WTC11 (cell line): ENCODE measurements around the gene ZNF678. TPM values are rescaled to one million over a fixed set of nuclear protein-coding genes. Genes with fewer than 3 reads are reported as not detected.

Experiments used
- ATAC-seq: fragments of 200-7000 bp; cut with Tn5 transposase; 2 replicates; pipeline ENCODE4 v1.10.0; 2021; ENCODE audit warnings: mild to moderate bottlenecking, moderate library complexity
- CTCF ChIA-PET: fragments of 300-600 bp; sonication (Branson Sonifier 250); formaldehyde crosslinking; loops from one replicate; lab custom pipeline; 2021; ENCODE audit warnings: antibody characterized with exemption; lab: Charles Lee
- POLR2A ChIA-PET: fragments of 350-600 bp; sonication (Branson Sonifier 250); formaldehyde crosslinking; loops from one replicate; lab custom pipeline; 2021; ENCODE audit warnings: antibody characterized with exemption; lab: Charles Lee
- DNase-seq: peaks from one replicate; pipeline ENCODE4 v3.0.0; 2021; ENCODE audit warnings: low spot score
- H3K27ac Mint-ChIP-seq: 2 replicates; pipeline ENCODE4 v1.8.0; 2021; ENCODE audit warnings: mixed read lengths
- H3K27me3 Mint-ChIP-seq: 2 replicates; pipeline ENCODE4 v1.8.0; 2021; ENCODE audit warnings: low read depth, mild to moderate bottlenecking, moderate library complexity, mixed read lengths
- H3K36me3 Mint-ChIP-seq: 2 replicates; pipeline ENCODE4 v1.8.0; 2021; ENCODE audit warnings: mixed read lengths
- H3K4me1 Mint-ChIP-seq: 2 replicates; pipeline ENCODE4 v1.8.0; 2022; ENCODE audit warnings: mixed read lengths
- H3K4me3 Mint-ChIP-seq: 2 replicates; pipeline ENCODE4 v1.8.0; 2021; ENCODE audit warnings: mild to moderate bottlenecking, moderate library complexity, mixed read lengths
- H3K9me3 Mint-ChIP-seq: 2 replicates; pipeline ENCODE4 v1.8.0; 2021; ENCODE audit warnings: mixed read lengths
- AFF4 ChIP-seq: sonication (generic); formaldehyde crosslinking; IDR thresholded peaks from 2 replicates; pipeline ENCODE4 v1.8.1; 2023; ENCODE audit warnings: mild to moderate bottlenecking, missing genetic modification reagents, borderline replicate concordance
- CREB1 ChIP-seq: sonication (generic); formaldehyde crosslinking; IDR thresholded peaks from 2 replicates; pipeline ENCODE4 v1.8.0; 2023; ENCODE audit warnings: mild to moderate bottlenecking, missing genetic modification reagents
- E2F5 ChIP-seq: sonication (generic); formaldehyde crosslinking; IDR thresholded peaks from 2 replicates; pipeline ENCODE4 v1.8.1; 2022; ENCODE audit warnings: mild to moderate bottlenecking, moderate library complexity, missing genetic modification reagents
- ELF4 ChIP-seq: sonication (generic); formaldehyde crosslinking; IDR thresholded peaks from 2 replicates; pipeline ENCODE4 v1.8.1; 2022; ENCODE audit warnings: low read depth, mild to moderate bottlenecking, moderate library complexity, missing genetic modification reagents
- FOXJ3 ChIP-seq: sonication (generic); formaldehyde crosslinking; IDR thresholded peaks from 2 replicates; pipeline ENCODE4 v1.9.0; 2021; ENCODE audit warnings: missing genetic modification reagents, mild to moderate bottlenecking, borderline replicate concordance
- IRF2 ChIP-seq: sonication (generic); formaldehyde crosslinking; IDR thresholded peaks from 2 replicates; pipeline ENCODE4 v1.8.0; 2022; ENCODE audit warnings: low read depth, missing genetic modification reagents, borderline replicate concordance
- JAZF1 ChIP-seq: fragments of 250-450 bp; sonication (Bioruptor Pico); IDR thresholded peaks from 2 replicates; pipeline ENCODE4 v1.9.0; 2021; ENCODE audit warnings: moderate library complexity, mild to moderate bottlenecking, inconsistent platforms
- JUN ChIP-seq: sonication (generic); formaldehyde crosslinking; IDR thresholded peaks from 2 replicates; pipeline ENCODE4 v1.8.0; 2023; ENCODE audit warnings: mild to moderate bottlenecking, missing genetic modification reagents
- PRDM15 ChIP-seq: sonication (generic); formaldehyde crosslinking; IDR thresholded peaks from 2 replicates; pipeline ENCODE4 v1.8.0; 2022; ENCODE audit warnings: missing genetic modification reagents
- TEAD1 ChIP-seq: sonication (generic); formaldehyde crosslinking; IDR thresholded peaks from 2 replicates; pipeline ENCODE4 v1.8.0; 2022; ENCODE audit warnings: mild to moderate bottlenecking, missing genetic modification reagents
- TEAD4 ChIP-seq: sonication (generic); formaldehyde crosslinking; IDR thresholded peaks from 2 replicates; pipeline ENCODE4 v1.8.0; 2022; ENCODE audit warnings: mild to moderate bottlenecking, missing genetic modification reagents
- USF2 ChIP-seq: sonication (generic); formaldehyde crosslinking; IDR thresholded peaks from 2 replicates; pipeline ENCODE4 v1.8.1; 2023; ENCODE audit warnings: mild to moderate bottlenecking, missing genetic modification reagents, moderate library complexity
- ZNF138 ChIP-seq: sonication (generic); formaldehyde crosslinking; conservative IDR thresholded peaks from 2 replicates; pipeline ENCODE4 v1.8.1; 2022; ENCODE audit warnings: mild to moderate bottlenecking, moderate library complexity, missing genetic modification reagents
- total RNA-seq: library from RNA; stranded (reverse); gene quantifications from 3 replicates; pipeline ENCODE4 v1.2.3, GENCODE V29; 2021
- TF ChIP-seq, protein P1 (sequence below): sonication (generic); formaldehyde crosslinking; IDR thresholded peaks from 2 replicates; pipeline ENCODE4 v1.8.1; 2022; ENCODE audit warnings: missing genetic modification reagents, borderline replicate concordance
- TF ChIP-seq, protein P2 (sequence below): sonication (generic); formaldehyde crosslinking; IDR thresholded peaks from 2 replicates; pipeline ENCODE4 v1.8.0; 2023; ENCODE audit warnings: missing genetic modification reagents, mild to moderate bottlenecking, borderline replicate concordance
- TF ChIP-seq, protein P3 (sequence below): fragments of 250-450 bp; sonication (Bioruptor Pico); conservative IDR thresholded peaks from 2 replicates; pipeline ENCODE4 v1.9.0; 2021; ENCODE audit warnings: mild to moderate bottlenecking

ZNF678 gene
- total RNA-seq, 1 experiment from 2014 or later, result 28.9 TPM

DNA sequence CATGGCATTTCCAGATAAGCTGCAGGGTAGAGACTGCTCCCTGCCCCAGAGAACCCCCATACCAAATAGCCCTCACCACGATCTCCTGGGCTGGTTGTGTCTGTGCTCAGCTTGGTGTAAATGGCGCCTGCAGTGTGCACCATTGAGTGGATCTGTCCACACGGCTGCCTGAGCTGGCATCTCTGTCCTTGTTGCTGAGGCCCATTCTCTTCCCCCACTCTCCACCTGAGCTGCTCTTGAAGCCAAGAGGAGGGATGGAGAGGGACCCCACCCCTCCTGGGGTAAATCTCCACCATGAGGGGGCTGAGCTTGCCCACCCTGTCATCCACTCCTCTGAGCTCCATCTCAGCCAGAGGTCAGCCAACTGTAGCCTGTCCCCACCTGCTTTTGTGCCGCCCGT lies 18.0 kb upstream of the ZNF678 start:
- H3K27me3 Mint-ChIP-seq, result peaks cover 26% of the 10 kb centered on the region
- POLR2A ChIA-PET, result no interaction called here
- ATAC-seq (no peak), DNase-seq (no peak)
- CTCF ChIA-PET, result no interaction called here
- peaks cover under 1% of the 10 kb centered on the region; the same call in 1 of the 2 replicates for H3K36me3 Mint-ChIP-seq
- peaks cover 8% of the 10 kb centered on the region for H3K9me3 Mint-ChIP-seq
- TF ChIP-seq, protein P1, sequence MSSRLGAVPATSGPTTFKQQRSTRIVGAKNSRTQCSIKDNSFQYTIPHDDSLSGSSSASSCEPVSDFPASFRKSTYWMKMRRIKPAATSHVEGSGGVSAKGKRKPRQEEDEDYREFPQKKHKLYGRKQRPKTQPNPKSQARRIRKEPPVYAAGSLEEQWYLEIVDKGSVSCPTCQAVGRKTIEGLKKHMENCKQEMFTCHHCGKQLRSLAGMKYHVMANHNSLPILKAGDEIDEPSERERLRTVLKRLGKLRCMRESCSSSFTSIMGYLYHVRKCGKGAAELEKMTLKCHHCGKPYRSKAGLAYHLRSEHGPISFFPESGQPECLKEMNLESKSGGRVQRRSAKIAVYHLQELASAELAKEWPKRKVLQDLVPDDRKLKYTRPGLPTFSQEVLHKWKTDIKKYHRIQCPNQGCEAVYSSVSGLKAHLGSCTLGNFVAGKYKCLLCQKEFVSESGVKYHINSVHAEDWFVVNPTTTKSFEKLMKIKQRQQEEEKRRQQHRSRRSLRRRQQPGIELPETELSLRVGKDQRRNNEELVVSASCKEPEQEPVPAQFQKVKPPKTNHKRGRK, result no peak
- TF ChIP-seq JUN, result no peak
- TF ChIP-seq, protein P2, sequence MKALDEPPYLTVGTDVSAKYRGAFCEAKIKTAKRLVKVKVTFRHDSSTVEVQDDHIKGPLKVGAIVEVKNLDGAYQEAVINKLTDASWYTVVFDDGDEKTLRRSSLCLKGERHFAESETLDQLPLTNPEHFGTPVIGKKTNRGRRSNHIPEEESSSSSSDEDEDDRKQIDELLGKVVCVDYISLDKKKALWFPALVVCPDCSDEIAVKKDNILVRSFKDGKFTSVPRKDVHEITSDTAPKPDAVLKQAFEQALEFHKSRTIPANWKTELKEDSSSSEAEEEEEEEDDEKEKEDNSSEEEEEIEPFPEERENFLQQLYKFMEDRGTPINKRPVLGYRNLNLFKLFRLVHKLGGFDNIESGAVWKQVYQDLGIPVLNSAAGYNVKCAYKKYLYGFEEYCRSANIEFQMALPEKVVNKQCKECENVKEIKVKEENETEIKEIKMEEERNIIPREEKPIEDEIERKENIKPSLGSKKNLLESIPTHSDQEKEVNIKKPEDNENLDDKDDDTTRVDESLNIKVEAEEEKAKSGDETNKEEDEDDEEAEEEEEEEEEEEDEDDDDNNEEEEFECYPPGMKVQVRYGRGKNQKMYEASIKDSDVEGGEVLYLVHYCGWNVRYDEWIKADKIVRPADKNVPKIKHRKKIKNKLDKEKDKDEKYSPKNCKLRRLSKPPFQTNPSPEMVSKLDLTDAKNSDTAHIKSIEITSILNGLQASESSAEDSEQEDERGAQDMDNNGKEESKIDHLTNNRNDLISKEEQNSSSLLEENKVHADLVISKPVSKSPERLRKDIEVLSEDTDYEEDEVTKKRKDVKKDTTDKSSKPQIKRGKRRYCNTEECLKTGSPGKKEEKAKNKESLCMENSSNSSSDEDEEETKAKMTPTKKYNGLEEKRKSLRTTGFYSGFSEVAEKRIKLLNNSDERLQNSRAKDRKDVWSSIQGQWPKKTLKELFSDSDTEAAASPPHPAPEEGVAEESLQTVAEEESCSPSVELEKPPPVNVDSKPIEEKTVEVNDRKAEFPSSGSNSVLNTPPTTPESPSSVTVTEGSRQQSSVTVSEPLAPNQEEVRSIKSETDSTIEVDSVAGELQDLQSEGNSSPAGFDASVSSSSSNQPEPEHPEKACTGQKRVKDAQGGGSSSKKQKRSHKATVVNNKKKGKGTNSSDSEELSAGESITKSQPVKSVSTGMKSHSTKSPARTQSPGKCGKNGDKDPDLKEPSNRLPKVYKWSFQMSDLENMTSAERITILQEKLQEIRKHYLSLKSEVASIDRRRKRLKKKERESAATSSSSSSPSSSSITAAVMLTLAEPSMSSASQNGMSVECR (CRISPR knock-in tag), result no peak
- no peak for TF ChIP-seq IRF2
- TF ChIP-seq E2F5 (CRISPR knock-in tag), result no peak
- no peak for TF ChIP-seq USF2 (CRISPR knock-in tag)
- TF ChIP-seq AFF4 (CRISPR knock-in tag), result no peak
- no peak for TF ChIP-seq JAZF1
- no peak for TF ChIP-seq PRDM15 (CRISPR knock-in tag)
- TF ChIP-seq, protein P3, sequence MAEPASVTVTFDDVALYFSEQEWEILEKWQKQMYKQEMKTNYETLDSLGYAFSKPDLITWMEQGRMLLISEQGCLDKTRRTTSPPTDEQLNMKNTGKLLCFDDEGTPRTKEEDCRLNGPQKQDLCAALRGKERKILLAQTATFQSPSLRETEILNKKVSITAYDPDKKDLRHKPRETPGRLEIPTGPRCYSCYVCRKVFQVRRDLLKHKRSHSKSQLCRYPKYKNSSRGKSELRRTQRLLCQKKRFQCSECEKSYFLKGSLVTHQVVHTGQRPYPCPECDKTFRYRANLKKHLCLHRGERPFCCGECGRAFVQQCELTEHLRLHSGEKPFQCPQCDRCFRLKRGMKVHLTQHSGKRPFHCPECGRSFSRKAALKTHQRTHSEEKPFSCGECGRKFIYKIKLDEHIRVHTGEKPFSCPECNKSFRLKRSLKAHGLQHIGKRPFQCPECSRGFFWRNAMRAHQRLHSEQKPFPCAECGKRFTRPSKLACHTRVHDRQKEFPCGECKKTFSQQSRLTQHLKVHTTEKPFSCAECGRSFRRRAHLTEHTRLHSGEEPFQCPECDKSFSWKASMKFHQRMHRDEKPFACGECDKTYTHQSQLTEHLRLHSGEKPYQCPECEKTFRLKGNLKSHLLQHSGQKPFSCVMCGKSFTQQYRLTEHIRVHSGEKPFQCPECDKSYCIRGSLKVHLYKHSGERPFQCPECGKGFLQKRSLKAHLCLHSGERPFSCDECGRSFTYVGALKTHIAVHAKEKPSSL (CRISPR knock-in tag), result no peak
- no peak for TF ChIP-seq FOXJ3 (CRISPR knock-in tag)
- TF ChIP-seq TEAD1 (CRISPR knock-in tag), result no peak
- no peak for TF ChIP-seq ELF4
- TF ChIP-seq CREB1 (CRISPR knock-in tag), result no peak
- no peak for TF ChIP-seq TEAD4
- TF ChIP-seq ZNF138 (CRISPR knock-in tag), result no peak
- TF ChIP-seq, all 79 proteins: peak for 0
- H3K4me1 Mint-ChIP-seq, result no peaks in the 10 kb centered on the region
- H3K4me3 Mint-ChIP-seq, result no peak overlapping the region
- H3K27ac Mint-ChIP-seq, result no peak overlapping the region
